ENCODE measurements around the gene YPEL2.

Gene YPEL2

DNA sequence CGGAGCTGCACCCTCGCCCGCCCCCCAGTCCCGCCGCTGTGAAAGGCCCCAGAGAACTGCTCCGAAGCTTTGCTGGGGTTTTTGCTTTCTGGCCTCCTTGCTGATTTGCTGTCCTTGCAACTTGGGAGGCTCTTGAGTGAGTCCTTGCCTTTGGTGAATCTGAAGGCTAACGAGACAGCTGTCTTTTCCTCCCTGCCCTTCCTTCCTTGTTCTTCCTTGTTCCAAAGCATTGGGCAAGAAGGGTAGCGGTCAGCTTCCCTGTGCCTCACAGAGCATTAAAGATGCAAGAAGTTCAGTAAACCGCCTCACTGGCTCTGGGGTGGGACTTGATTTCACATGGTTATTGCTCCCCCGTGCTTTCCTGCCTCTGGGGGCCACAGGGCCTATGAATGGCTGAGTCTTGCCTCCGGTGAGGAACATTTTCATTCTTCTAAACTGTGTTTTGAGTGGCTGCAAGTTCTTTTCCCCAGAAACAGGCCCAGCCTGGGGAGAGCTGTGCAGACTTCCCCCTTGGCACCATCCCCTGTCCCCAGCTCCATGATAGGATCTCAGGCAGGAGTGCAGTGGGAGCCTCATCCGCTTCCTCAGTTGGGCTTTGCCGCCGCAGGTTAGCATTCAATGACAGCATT lies 1.4 kb downstream of the YPEL2 start:
- FAIRE-seq = no peak
- no peak for DNase-seq (ENCODE audit: insufficient read length)
- TF ChIP-seq POLR2AphosphoS5 (IDR thresholded peaks at IDR 0.05; ENCODE audit: low read depth, low read length) = no peak
- TF ChIP-seq TAF1 (IDR thresholded peaks at IDR 0.05; ENCODE audit: borderline replicate concordance, low read depth, low read length) = no peak
- TF ChIP-seq POLR2A (IDR thresholded peaks at IDR 0.05; ENCODE audit: low read depth, low read length) = no peak

GRCh38 chr17:59333836-59334235 lies 2.4 kb downstream of the YPEL2 start:
- no peak for FAIRE-seq
- no peak for DNase-seq (ENCODE audit: insufficient read length)

DNA sequence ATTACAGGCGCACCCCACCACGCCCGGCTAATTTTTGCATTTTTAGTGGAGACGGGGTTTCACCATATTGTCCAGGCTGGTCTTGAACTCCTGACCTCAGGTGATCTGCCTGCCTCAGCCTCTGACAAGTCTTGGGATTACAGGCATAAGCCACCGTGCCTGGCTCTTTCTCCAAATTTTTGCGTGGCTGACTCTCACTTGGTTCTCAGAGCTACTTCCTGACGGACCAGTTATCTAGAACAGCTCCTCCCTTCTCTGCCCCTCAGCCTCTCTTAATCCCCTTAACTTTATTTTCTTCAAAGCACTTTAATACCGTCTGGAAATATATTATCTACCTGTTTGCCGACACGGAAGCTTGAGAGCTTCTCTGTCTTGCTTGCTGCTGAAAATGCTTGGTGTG lies 4.2 kb downstream of the YPEL2 start:
- FAIRE-seq (no peak), DNase-seq (ENCODE audit: insufficient read length) (no peak)
- no peak for TF ChIP-seq POLR2A (IDR thresholded peaks at IDR 0.05; ENCODE audit: low read depth, low read length)
- no peak for TF ChIP-seq TAF1 (IDR thresholded peaks at IDR 0.05; ENCODE audit: borderline replicate concordance, low read depth, low read length)
- TF ChIP-seq POLR2AphosphoS5 (IDR thresholded peaks at IDR 0.05; ENCODE audit: low read depth, low read length) = no peak

More at GRCh38 chr17:59333836-59334235, 2.4 kb downstream of the YPEL2 start:
- no peak for TF ChIP-seq POLR2AphosphoS5 (IDR thresholded peaks at IDR 0.05; ENCODE audit: low read depth, low read length)
- TF ChIP-seq POLR2A (IDR thresholded peaks at IDR 0.05; ENCODE audit: low read depth, low read length) = no peak
- no peak for TF ChIP-seq TAF1 (IDR thresholded peaks at IDR 0.05; ENCODE audit: borderline replicate concordance, low read depth, low read length)

- no peak for FAIRE-seq
- TF ChIP-seq POLR2A (IDR thresholded peaks at IDR 0.05; ENCODE audit: low read depth, low read length) (no peak), POLR2AphosphoS5 (IDR thresholded peaks at IDR 0.05; ENCODE audit: low read depth, low read length) (no peak), TAF1 (IDR thresholded peaks at IDR 0.05; ENCODE audit: borderline replicate concordance, low read depth, low read length) (no peak)
Observed at GRCh38 chr17:59337741-59338299, 6.4 kb downstream of the YPEL2 start.

GRCh38 chr17:59338498-59338897 lies 7.0 kb downstream of the YPEL2 start:
- FAIRE-seq = no peak
- no peak for DNase-seq (ENCODE audit: insufficient read length)
- TF ChIP-seq POLR2AphosphoS5 (IDR thresholded peaks at IDR 0.05; ENCODE audit: low read depth, low read length) (no peak), POLR2A (IDR thresholded peaks at IDR 0.05; ENCODE audit: low read depth, low read length) (no peak), TAF1 (IDR thresholded peaks at IDR 0.05; ENCODE audit: borderline replicate concordance, low read depth, low read length) (no peak)

More at GRCh38 chr17:59337741-59338299, 6.4 kb downstream of the YPEL2 start:
- no peak for DNase-seq (ENCODE audit: insufficient read length)

- FAIRE-seq (no peak), DNase-seq (ENCODE audit: insufficient read length) (no peak)
Observed at GRCh38 chr17:59341922-59342321, 10.5 kb downstream of the YPEL2 start.

DNA sequence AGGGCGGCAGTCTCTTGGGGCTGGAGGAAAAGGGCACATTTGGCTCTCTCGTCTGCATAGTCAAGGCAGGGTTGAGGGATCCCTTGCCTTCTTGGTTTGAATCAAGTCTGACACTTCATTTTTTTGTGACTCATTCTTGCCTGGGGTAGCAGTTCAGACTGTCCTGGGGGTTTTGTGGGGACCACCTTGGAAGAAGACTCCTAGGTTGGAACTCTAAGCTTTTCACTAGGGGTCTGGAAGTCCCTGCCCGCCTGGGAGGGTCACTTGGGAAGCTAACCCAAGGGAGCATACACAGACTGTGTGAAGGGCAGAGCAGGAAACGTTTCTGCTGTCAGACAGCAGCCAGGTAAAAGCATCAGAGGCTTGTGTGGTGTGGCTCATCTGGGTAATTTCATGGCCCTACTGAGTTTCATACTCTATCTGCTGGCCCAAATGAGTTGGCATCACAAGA lies 11.3 kb downstream of the YPEL2 start:
- DNase-seq (ENCODE audit: insufficient read length) (no peak), FAIRE-seq (no peak)
- TF ChIP-seq TAF1 (IDR thresholded peaks at IDR 0.05; ENCODE audit: borderline replicate concordance, low read depth, low read length) (no peak), POLR2A (IDR thresholded peaks at IDR 0.05; ENCODE audit: low read depth, low read length) (no peak), POLR2AphosphoS5 (IDR thresholded peaks at IDR 0.05; ENCODE audit: low read depth, low read length) (no peak)

More at GRCh38 chr17:59341922-59342321, 10.5 kb downstream of the YPEL2 start:
- TF ChIP-seq POLR2AphosphoS5 (IDR thresholded peaks at IDR 0.05; ENCODE audit: low read depth, low read length) (no peak), POLR2A (IDR thresholded peaks at IDR 0.05; ENCODE audit: low read depth, low read length) (no peak), TAF1 (IDR thresholded peaks at IDR 0.05; ENCODE audit: borderline replicate concordance, low read depth, low read length) (no peak)

DNA sequence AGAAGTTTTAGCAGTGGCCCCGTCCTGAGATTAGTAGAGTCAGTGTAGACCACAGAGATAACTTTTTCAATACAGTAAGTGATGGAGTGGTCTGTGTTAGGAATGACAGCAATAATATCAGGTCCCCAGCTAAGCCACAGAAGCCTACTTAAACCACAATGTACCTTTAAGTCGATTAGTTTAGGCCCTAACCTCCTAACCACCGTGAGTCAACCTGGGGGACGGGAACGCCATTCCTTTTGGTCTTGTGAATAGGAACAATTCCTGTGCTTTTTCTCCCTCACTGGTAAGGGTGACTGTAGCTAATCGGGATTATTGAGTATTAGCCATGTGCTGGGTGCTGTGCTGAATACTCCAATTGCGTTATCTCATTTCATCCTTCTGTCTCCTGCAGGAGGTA lies 14.0 kb downstream of the YPEL2 start:
- FAIRE-seq = no peak
- DNase-seq (ENCODE audit: insufficient read length) = no peak
- TF ChIP-seq POLR2AphosphoS5 (IDR thresholded peaks at IDR 0.05; ENCODE audit: low read depth, low read length) = no peak
- TF ChIP-seq POLR2A (IDR thresholded peaks at IDR 0.05; ENCODE audit: low read depth, low read length) = no peak
- TF ChIP-seq TAF1 (IDR thresholded peaks at IDR 0.05; ENCODE audit: borderline replicate concordance, low read depth, low read length) = no peak

DNA sequence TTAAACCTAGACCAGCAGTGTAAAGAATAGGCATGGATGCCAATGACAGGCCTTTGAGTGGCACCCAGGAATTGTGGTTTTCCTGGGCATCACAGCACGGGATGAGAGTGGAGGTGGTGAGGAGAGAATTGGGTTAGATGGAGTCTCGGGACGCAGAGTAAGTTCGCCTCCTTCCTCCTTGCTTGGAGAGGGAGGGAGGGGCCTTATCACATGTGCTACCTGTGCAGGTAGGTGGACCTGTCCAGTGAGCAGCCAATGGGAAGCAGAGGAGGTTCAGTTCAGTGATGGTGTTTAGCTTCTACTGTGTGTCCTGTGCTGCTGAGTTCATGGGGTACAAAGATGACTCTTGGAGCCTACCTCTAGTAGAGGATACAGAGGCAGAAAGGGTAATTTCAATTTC lies 14.9 kb downstream of the YPEL2 start:
- no peak for FAIRE-seq
- no peak for DNase-seq (ENCODE audit: insufficient read length)
- no peak for TF ChIP-seq POLR2A (IDR thresholded peaks at IDR 0.05; ENCODE audit: low read depth, low read length)
- no peak for TF ChIP-seq POLR2AphosphoS5 (IDR thresholded peaks at IDR 0.05; ENCODE audit: low read depth, low read length)
- no peak for TF ChIP-seq TAF1 (IDR thresholded peaks at IDR 0.05; ENCODE audit: borderline replicate concordance, low read depth, low read length)

- FAIRE-seq (no peak), DNase-seq (ENCODE audit: insufficient read length) (no peak)
- no peak for TF ChIP-seq TAF1 (IDR thresholded peaks at IDR 0.05; ENCODE audit: borderline replicate concordance, low read depth, low read length)
- no peak for TF ChIP-seq POLR2A (IDR thresholded peaks at IDR 0.05; ENCODE audit: low read depth, low read length)
- no peak for TF ChIP-seq POLR2AphosphoS5 (IDR thresholded peaks at IDR 0.05; ENCODE audit: low read depth, low read length)
Observed at GRCh38 chr17:59346876-59347407, 15.5 kb downstream of the YPEL2 start.

- DNase-seq (ENCODE audit: insufficient read length) = no peak
- no peak for TF ChIP-seq POLR2A (IDR thresholded peaks at IDR 0.05; ENCODE audit: low read depth, low read length)
- FAIRE-seq = no peak
Observed at GRCh38 chr17:59347975-59348391, 16.5 kb downstream of the YPEL2 start.

DNA sequence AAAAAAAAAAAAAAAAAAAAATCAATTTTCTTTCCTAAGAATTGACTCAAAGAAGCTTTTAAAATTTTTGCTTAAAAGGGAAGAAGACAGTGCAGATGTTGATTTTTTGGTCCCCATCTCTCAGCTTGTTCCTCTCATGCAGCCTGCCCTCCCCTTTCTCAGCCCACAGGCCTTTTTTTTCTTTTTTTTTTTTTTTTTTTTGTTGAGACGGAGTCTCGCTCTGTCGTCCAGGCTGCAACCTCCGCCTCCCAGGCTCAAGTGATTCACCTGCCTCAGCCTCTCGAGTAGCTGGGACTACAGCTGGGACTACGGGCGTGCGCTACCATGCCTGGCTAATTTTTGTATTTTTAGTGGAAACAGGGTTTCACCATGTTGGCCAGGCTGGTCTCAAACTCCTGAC lies 17.7 kb downstream of the YPEL2 start:
- FAIRE-seq = no peak
- TF ChIP-seq TAF1 (IDR thresholded peaks at IDR 0.05; ENCODE audit: borderline replicate concordance, low read depth, low read length) (no peak), POLR2A (IDR thresholded peaks at IDR 0.05; ENCODE audit: low read depth, low read length) (no peak), POLR2AphosphoS5 (IDR thresholded peaks at IDR 0.05; ENCODE audit: low read depth, low read length) (no peak)
- no peak for DNase-seq (ENCODE audit: insufficient read length)

All from GM12892 (cell line).